HG03460 (cell line): Measurements from ENCODE around the gene KRTAP20-3.

Experiments
- ATAC-seq: cut with Tn5 transposase; IDR thresholded peaks from one replicate; pipeline ENCODE4 v1.9.1; 2021; ENCODE audit not compliant: unreplicated experiment

Gene KRTAP20-3

DNA sequence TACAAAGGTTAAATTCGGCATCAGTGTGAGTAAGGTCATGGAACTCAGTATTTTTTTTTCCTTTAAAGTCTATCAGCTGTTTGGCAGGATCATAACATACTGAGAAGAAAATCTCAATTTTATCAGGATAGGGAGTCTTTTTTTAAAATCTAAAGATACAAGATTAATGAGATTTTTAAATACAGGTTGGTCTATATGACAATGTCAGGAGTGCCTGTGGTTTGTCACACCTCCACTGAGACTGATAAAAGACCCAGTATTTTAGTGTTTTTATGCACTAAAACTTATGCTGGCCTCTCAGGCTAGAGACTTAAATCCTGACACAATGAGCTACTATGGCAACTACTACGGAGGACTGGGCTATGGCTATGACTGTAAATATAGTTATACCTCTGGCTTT lies at the start of gene KRTAP20-3:
KRTAP20-3 (plus strand) TSS at position 301 of the 400 bp plus-strand sequence.
- no peak for ATAC-seq

GRCh38 chr21:30598802-30599201 lies 43.9 kb upstream of the KRTAP20-3 start, which contains the start of gene KRTAP6-2:
TSS of gene KRTAP6-2 (minus strand) at chr21:30598902. CDS start at chr21:30598874, 28 bp downstream.
- no peak for ATAC-seq

DNA sequence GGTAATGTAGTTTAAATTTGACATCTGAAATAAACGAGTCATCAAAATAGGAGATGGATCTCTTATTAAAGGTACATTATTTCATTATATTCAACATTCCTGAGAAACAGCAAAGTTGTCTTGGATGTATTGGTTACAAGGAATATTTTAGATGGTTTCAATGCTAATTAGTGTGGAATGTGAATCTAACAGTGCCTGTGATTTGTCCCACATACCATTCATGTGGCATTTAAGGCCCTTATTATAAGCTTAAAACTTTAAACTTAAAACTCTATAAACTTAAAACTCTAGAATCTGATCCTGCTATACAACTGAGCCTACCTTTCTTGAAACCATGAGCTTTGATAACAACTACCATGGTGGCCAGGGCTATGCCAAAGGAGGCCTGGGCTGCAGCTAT lies 41.9 kb upstream of the KRTAP20-3 start, which contains the start of gene KRTAP22-1:
KRTAP22-1 (plus strand) TSS at position 301 of the 400 bp plus-strand sequence.
- no peak for ATAC-seq

- ATAC-seq: no peak
Measured at GRCh38 chr21:30605968-30606367, 36.7 kb upstream of the KRTAP20-3 start.

DNA sequence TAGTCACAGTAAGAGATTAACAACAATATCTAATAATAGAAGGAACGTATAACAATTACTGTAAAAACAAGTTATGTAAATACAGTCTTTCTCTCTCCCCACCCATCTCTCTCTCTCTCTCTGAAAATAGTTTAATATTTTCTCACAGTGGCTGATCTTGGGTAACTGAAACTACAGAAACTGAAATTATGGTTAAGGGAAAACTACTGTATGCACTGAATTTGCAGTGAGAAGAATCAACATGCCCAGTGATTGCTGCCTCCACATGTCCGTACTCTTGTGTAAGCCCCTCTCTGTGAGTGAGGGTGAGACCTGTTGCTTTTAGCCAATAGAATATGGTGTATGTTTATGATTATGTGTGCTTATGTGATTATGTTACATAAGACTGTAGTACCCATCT lies 30.5 kb upstream of the KRTAP20-3 start:
- no peak for ATAC-seq

- no peak for ATAC-seq
Measured at GRCh38 chr21:30613836-30614235, 28.8 kb upstream of the KRTAP20-3 start, which contains the start of gene KRTAP6-1. TSS of gene KRTAP6-1 (minus strand) at chr21:30613930. CDS start at chr21:30613904, 26 bp downstream.

DNA sequence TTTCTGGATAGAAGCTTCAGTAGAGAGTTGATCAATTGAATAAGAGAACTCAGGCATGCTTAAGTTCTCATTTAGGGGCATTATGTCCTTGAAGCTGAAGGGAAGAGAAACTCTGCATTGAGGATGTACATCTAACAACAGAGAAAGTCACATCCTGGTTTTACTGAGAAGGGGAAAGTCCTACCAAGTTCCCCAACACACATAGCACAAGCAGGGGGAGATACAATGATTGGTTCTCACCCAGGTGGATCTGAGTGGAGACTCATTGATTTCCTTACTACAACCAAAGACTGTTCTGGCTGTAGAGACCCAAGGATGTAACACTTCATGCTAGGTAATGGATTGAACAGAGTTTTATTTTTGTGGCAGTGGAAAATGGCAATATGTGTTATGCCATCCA lies 27.5 kb upstream of the KRTAP20-3 start:
- no peak for ATAC-seq

- ATAC-seq: no peak
Measured at GRCh38 chr21:30616125-30616524, 26.5 kb upstream of the KRTAP20-3 start, which contains the start of gene KRTAP20-1. TSS of gene KRTAP20-1 (plus strand) at chr21:30616425. CDS start at chr21:30616455, 30 bp downstream.

DNA sequence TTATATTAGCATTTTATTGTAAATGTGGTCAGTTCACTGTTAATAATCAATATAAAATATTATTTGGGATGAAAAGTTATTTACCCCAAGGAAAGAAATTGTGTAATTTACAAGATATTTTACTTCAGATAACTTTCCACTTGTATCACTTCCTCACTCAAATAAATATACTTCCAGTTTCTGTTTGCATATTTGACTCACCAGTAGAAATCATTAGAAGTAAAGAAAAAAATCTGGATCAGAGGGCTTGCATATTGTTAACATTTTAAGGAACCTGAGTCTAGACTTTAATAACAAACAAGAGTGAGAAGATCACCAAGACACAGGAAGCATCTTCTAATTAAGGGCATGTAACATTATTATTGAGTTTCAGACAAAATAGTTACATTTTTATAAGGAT lies 22.6 kb upstream of the KRTAP20-3 start:
- no peak for ATAC-seq

DNA sequence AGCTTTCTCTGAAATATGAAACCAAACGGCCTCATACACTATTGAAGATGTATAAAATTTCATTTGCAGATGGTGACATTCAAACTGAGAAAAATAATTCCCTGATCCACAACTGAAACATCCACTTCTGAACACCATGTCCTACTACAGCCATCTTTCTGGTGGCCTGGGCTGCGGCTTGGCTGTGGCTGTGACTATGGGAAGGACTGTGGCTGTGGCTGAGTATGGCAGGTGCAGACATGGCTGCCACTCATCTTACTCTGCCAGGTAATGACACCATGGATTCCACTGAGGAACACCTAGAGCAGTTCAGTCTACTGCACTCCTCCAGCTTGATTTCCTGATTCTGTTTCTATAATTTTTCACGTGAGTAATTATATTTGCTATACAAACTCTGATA lies 22.1 kb upstream of the KRTAP20-3 start, which contains the start of gene KRTAP20-4:
KRTAP20-4 (plus strand) TSS at position 106 of the 400 bp plus-strand sequence.
- no peak for ATAC-seq

DNA sequence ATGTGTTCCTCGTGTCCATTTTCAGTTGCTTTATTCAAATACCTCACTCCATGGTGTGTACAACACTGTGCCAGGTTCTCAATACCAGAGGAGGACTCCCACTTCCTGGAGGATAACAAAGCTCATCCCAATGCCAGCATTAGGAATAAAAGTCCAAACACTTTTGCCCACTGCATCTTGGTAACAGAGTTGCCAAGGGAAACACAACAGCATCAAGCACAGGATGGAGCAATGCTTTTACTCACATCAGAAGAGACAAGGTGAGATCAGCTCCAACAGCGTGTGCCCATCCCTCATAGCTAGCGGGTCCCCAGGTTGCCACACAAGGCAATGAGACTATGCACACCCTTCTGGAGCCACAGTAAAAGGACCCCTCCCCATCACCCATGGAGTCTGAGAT lies 19.3 kb upstream of the KRTAP20-3 start:
- ATAC-seq: no peak

- no peak for ATAC-seq
Measured at GRCh38 chr21:30625449-30626165, 17.1 kb upstream of the KRTAP20-3 start.

- ATAC-seq: no peak
Measured at GRCh38 chr21:30628109-30628508, 14.6 kb upstream of the KRTAP20-3 start.

DNA sequence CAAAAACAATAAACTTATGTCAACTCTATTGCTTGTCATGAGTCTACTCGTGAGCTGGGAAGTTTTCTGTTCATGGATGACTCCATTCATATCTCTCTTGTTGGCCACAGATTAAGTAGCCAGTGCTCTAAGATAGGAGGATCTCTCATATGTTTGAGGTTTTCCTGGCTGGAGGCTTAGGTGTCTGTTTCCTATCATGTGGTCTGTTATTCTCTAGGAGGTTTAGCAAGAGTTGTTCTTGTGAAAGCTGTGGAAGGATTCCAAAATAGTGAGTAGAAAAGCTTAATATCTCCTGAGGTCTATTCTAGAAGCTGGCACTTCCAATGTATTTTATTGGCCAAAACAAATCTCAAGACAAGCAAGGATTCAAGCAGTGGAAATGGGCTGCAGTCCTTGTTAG lies 13.5 kb upstream of the KRTAP20-3 start:
- no peak for ATAC-seq

GRCh38 chr21:30634906-30635305 lies 7.8 kb upstream of the KRTAP20-3 start, which contains the start of gene KRTAP20-2:
TSS of gene KRTAP20-2 (plus strand) at chr21:30635206. CDS start at chr21:30635264, 58 bp downstream.
- no peak for ATAC-seq

- no peak for ATAC-seq
Measured at GRCh38 chr21:30638686-30639085, 4.0 kb upstream of the KRTAP20-3 start.

DNA sequence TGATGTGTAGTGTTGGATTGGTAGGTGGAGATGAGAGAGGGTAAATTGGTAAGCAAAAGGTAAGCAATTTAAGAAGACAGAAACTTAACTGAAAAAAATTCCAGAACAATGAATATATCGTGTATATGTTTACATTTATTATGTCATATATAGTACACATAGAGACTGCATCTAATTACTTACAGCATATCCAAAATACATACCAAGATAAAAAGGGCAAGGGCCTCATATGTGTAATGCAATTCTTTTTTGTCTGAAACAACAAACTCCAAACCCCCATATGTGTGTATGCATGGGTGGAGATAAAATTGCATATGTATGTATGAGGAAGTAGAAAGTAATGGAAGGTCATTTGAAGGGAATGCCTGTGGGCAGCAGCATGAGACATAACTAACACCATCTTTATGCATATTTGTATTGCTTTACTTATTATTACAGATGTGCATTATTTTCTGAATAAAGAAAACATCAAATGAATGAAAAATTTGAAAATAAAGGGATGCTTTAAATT lies 4.3 kb downstream of the KRTAP20-3 start:
- ATAC-seq: no peak

GRCh38 chr21:30652891-30653290 lies 10.2 kb downstream of the KRTAP20-3 start:
- no peak for ATAC-seq

- ATAC-seq: no peak
Measured at GRCh38 chr21:30668776-30669175, 26.1 kb downstream of the KRTAP20-3 start.

DNA sequence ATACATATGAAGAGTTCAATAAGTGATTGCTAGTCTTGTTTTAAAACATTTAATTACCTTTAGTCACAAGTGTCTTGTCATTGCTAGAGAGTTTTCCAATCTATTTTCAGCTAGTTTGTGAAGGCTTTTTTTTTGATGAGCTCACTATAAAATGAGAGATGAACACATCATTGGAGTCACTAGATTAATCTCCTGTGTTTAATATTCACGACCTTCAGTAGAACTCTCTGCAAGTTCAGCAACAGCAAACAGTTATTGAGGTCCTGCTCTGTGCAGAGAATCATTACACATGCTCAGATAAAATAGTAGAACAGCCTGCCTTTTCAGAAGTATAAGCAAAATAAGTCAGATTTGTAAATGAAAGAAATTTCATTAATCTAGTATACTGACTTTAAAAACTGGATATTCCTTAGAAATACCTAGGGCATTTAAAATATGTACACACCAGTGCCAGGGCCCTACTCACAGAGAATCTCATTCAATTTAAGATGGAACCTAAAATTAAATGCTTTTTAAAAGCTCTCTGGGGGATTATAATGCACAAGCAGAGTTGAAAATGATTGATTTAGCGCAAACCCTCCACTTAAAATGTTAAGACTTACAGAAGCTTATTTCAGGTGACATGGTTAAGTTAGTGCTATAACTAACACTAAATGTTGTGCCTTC lies 30.5 kb downstream of the KRTAP20-3 start:
- ATAC-seq: no peak

DNA sequence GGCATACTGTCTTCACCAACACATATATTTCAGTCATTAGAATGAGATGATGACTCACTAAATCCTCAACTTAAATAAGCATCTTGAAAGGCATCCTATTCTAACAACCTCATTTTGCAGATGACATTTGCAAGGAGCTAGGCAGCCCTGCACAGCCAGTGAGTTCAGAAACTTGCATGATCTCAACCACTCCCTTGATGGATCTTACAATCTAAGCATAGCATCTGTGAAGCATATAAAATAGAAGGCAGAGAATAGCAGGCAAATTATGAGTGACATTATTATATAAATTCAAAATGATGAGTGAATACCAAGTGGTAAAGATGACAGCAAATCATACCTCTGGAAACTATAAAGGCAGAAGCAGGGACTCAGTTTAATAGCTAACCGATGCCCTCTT lies 31.6 kb downstream of the KRTAP20-3 start:
- no peak for ATAC-seq

DNA sequence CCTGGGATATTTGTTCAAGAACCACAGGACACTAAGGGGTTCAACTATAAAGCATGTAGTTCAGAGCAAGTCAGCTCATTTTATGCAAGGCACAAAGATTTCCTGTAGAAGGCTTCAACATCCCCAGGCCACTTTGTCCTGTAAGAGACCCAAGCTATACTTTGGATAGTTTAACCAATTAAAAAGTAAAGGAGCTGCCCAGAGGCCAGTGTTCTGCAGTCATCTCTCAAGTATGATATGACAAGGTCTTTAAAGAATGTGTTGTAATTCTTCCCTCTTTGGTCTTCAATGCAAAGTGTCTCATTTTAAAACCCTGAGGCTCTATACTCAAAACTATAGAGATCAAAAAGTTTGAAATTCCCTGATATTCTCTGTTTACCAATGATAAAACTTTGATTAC lies 34.1 kb downstream of the KRTAP20-3 start:
- no peak for ATAC-seq
